ENCODE data around the gene UBE2G2.

DNA sequence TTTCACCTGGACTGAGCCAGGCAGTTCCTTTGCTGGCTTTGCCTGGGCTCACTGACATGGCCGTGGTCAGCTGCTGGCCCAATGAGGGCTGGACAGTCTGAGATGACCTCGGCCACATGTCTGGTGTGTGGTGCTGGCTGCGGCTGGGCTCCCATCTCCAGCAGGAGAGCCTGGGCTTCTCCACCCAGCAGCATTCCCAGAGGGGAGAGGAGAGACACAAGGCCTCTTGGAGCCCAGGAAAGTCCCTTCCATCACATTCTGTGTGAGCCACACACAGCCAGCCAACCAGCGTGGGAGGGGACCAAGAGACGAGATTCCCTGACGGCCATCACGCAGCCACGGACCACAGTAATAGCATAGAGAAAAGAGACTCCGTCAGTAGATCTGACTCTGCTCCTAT is 37.3 kb upstream of the UBE2G2 start:
- no peak for TF ChIP-seq POLR2A (IDR thresholded peaks at IDR 0.05; ENCODE audit: extremely low read depth, insufficient read length)
- TF ChIP-seq, protein P1, sequence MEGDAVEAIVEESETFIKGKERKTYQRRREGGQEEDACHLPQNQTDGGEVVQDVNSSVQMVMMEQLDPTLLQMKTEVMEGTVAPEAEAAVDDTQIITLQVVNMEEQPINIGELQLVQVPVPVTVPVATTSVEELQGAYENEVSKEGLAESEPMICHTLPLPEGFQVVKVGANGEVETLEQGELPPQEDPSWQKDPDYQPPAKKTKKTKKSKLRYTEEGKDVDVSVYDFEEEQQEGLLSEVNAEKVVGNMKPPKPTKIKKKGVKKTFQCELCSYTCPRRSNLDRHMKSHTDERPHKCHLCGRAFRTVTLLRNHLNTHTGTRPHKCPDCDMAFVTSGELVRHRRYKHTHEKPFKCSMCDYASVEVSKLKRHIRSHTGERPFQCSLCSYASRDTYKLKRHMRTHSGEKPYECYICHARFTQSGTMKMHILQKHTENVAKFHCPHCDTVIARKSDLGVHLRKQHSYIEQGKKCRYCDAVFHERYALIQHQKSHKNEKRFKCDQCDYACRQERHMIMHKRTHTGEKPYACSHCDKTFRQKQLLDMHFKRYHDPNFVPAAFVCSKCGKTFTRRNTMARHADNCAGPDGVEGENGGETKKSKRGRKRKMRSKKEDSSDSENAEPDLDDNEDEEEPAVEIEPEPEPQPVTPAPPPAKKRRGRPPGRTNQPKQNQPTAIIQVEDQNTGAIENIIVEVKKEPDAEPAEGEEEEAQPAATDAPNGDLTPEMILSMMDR (IDR thresholded peaks at IDR 0.05; ENCODE audit: low read depth, low read length), result no peak

Data from NB4 (cell line).